Measurements from ENCODE around the gene IL17RC. TPM values are rescaled to one million over a fixed set of nuclear protein-coding genes. Genes with fewer than 3 reads are reported as not detected.

The IL17RC gene
- total and polyA plus RNA-seq, 7 donors: 9.9 to 88.9 (median 57.8) TPM

DNA sequence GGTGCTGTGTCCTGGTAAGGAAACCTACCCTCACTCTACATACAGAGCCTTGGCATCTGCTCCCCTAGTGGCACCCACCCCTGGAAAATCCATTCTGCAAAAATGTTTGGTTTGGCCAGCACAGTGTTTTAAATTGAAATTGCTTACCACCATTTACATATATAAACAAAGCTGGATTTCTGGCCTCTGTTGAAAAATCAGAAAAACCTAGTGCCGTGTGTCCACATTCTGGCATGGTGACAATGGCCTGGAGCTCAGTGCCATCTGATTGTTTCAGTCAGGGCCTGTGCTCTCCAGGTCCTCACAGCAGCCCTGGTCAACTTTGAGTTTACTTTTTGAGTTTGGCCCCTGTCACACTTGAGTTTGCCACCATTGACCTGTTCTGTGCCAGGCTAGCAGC lies 2.9 kb upstream of the IL17RC start:
- Histone ChIP-seq H3K4me1 (peaks cover 0 to 56% (median 47%) of the 10 kb centered on the region in 4 donors), H3K9me3 (no peaks in the 10 kb centered on the region), H3K36me3 (no peaks in the 10 kb centered on the region), H3K4me3 (no peak overlapping the region), H3K27ac (peak overlapping the region; percentile 83 to 98 (median 96)), H3K27me3 (no peaks in the 10 kb centered on the region)
- intact Hi-C loops (cut with DNase I): loop anchor here (2.0 kb wide), 3 partner anchors 23 to 69 kb away; partner anchors contain the start of genes JAGN1 and RPUSD3
- TF ChIP-seq POLR2A (IDR thresholded peaks at IDR 0.05) (no peak), EP300 (IDR thresholded peaks at IDR 0.05) (no peak), POLR2AphosphoS5 (IDR thresholded peaks at IDR 0.05) (no peak)
- TF ChIP-seq, protein P1, sequence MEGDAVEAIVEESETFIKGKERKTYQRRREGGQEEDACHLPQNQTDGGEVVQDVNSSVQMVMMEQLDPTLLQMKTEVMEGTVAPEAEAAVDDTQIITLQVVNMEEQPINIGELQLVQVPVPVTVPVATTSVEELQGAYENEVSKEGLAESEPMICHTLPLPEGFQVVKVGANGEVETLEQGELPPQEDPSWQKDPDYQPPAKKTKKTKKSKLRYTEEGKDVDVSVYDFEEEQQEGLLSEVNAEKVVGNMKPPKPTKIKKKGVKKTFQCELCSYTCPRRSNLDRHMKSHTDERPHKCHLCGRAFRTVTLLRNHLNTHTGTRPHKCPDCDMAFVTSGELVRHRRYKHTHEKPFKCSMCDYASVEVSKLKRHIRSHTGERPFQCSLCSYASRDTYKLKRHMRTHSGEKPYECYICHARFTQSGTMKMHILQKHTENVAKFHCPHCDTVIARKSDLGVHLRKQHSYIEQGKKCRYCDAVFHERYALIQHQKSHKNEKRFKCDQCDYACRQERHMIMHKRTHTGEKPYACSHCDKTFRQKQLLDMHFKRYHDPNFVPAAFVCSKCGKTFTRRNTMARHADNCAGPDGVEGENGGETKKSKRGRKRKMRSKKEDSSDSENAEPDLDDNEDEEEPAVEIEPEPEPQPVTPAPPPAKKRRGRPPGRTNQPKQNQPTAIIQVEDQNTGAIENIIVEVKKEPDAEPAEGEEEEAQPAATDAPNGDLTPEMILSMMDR (IDR thresholded peaks at IDR 0.05): no peak
- DNase-seq: no peak
- 47 to 67% methylated on average over 1 of the region's 1 CpG for WGBS, 2 donors

DNA sequence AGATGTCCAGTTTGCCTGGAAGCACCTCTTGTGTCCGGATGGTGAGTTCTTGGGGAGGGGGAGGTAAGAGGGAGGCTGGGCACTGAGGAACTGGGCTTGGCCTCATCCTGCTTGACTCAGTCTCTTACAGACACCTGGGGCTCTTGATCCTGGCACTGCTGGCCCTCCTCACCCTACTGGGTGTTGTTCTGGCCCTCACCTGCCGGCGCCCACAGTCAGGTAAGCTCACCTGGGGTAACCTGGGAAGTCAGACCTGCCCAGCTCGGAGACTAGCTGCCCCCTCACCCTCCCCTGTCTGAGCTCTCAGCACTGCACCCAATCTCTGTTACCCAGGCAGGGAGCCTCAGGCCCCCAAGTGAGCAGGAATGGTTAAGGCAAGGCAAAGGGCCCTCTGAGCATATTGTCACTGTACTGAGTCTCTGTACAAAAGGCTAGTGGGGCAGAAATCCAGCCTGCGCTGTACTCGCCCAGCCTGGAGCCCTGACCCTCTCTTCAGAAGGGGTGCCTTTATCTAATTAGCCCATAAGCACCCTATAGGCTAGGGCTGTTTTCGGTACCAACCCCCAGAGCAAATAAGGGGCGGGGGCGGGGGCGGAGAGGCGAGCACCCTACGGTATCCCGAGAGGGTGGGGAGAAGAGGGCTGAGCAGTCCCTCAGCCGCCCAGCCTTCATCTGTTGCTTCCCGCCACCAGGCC lies 2.2 kb upstream of the IL17RC start:
- H3K27ac ChIP-seq: peak overlapping the region; percentile 83 to 98 (median 96)
- peaks cover 0 to 56% (median 47%) of the 10 kb centered on the region in 4 donors for H3K4me1 ChIP-seq
- peaks cover 0 to 1% (median 0%) of the 10 kb centered on the region in 4 donors for H3K36me3 ChIP-seq
- TF ChIP-seq, protein P1 (IDR thresholded peaks at IDR 0.05): no peak
- no peak for TF ChIP-seq POLR2AphosphoS5 (IDR thresholded peaks at IDR 0.05)
- TF ChIP-seq EP300 (IDR thresholded peaks at IDR 0.05): no peak
- no peak for TF ChIP-seq POLR2A (IDR thresholded peaks at IDR 0.05)
- H3K4me3 ChIP-seq: peak overlapping the region; percentile 47 to 83 (median 68)
- no peak for DNase-seq
- no peaks in the 10 kb centered on the region for H3K27me3 ChIP-seq
- intact Hi-C loops (cut with DNase I): loop anchor here (2.0 kb wide), 3 partner anchors 24 to 70 kb away; partner anchors contain the start of genes JAGN1 and RPUSD3
- H3K9me3 ChIP-seq: no peaks in the 10 kb centered on the region
- 19 to 25% methylated on average over 15 of the region's 15 CpGs for WGBS, 2 donors

DNA sequence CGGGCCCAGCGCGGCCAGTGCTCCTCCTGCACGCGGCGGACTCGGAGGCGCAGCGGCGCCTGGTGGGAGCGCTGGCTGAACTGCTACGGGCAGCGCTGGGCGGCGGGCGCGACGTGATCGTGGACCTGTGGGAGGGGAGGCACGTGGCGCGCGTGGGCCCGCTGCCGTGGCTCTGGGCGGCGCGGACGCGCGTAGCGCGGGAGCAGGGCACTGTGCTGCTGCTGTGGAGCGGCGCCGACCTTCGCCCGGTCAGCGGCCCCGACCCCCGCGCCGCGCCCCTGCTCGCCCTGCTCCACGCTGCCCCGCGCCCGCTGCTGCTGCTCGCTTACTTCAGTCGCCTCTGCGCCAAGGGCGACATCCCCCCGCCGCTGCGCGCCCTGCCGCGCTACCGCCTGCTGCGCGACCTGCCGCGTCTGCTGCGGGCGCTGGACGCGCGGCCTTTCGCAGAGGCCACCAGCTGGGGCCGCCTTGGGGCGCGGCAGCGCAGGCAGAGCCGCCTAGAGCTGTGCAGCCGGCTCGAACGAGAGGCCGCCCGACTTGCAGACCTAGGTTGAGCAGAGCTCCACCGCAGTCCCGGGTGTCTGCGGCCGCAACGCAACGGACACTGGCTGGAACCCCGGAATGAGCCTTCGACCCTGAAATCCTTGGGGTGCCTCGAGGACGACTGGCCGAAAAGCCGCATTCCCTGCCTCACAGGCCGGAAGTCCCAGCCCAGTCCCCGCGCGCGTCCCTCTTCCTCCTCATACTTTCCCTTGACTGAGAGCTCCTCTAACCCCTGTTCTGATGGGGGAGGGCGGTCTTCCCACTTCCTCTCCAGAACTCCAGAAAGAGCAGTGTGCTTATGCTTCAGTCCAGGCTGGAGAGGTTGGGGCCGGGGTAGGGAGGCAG lies 1.4 kb upstream of the IL17RC start:
- DNase-seq: peak; percentile 91
- Histone ChIP-seq H3K27ac (peak overlapping the region; percentile 83 to 98 (median 96)), H3K27me3 (no peaks in the 10 kb centered on the region), H3K36me3 (peaks cover 0 to 9% (median 2%) of the 10 kb centered on the region in 4 donors), H3K4me1 (peaks cover 0 to 56% (median 47%) of the 10 kb centered on the region in 4 donors), H3K9me3 (no peaks in the 10 kb centered on the region), H3K4me3 (peak overlapping the region; percentile 47 to 83 (median 68))
- intact Hi-C loops (cut with DNase I): loop anchor here (2.0 kb wide), 5 partner anchors 17 to 71 kb away; partner anchors contain the start of genes CRELD1, JAGN1 and RPUSD3
- TF ChIP-seq POLR2AphosphoS5 (IDR thresholded peaks at IDR 0.05) (peak; percentile 54 to 70 (median 64)), POLR2A (IDR thresholded peaks at IDR 0.05) (peak; percentile 18 to 41), EP300 (IDR thresholded peaks at IDR 0.05) (no peak)
- TF ChIP-seq, protein P1 (IDR thresholded peaks at IDR 0.05): peak in 3 of 4 experiments; percentile 47 to 61 (median 52)
- WGBS, 2 donors: 1% methylated on average over 99 of the region's 99 CpGs

DNA sequence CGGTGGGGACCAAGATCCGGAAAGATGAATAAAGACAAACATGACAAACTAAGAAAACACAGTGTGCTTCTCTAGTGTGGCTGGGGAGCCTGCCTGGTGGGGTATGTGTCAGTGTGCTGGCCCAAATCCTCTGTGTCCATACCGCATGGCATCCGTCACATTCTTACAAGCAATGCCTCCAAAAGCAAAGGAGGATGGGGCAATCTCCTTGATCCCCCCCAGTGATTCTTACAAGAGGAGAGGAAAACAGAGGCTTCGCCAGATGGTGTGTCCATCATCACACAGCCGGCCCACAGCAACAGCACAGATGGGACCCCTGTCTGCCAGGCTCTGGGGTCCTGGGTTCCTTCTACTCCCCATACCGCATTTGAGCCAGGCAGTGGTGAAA lies 558 bp upstream of the IL17RC start:
- DNase-seq: peak; percentile 74

More for the DNA sequence above, 558 bp upstream of the IL17RC start:
- Histone ChIP-seq H3K9me3 (no peaks in the 10 kb centered on the region), H3K4me3 (peak overlapping the region; percentile 47 to 83 (median 68)), H3K27ac (peak overlapping the region; percentile 83 to 98 (median 96)), H3K36me3 (peaks cover 0 to 17% (median 5%) of the 10 kb centered on the region in 4 donors), H3K4me1 (peaks cover 0 to 56% (median 47%) of the 10 kb centered on the region in 4 donors), H3K27me3 (no peaks in the 10 kb centered on the region)
- TF ChIP-seq POLR2A (IDR thresholded peaks at IDR 0.05) (no peak), EP300 (IDR thresholded peaks at IDR 0.05) (no peak), POLR2AphosphoS5 (IDR thresholded peaks at IDR 0.05) (no peak)
- TF ChIP-seq, protein P1 (IDR thresholded peaks at IDR 0.05): no peak
- 40 to 62% methylated on average over 7 of the region's 7 CpGs for WGBS, 2 donors
- intact Hi-C loops (cut with DNase I): loop anchor here (2.0 kb wide), 2 partner anchors 16 to 30 kb away; partner anchors contain the start of gene CRELD1

Measured in sigmoid colon (tissue), 7 donors.